ENCODE results near the gene PPP1R2C. TPM values are rescaled to one million over a fixed set of nuclear protein-coding genes. Genes with fewer than 3 reads are reported as not detected.

The PPP1R2C gene
- total RNA-seq, 1 donor: not detected

GRCh38 chrX:42821803-42822443, 44.0 kb upstream of the PPP1R2C start:
- Histone ChIP-seq H3K36me3 (ENCODE audit: insufficient read depth, low read length) (no peaks in the 10 kb centered on the region), H3K4me2 (ENCODE audit: insufficient read depth, low read length) (no peak overlapping the region), H3K79me2 (ENCODE audit: insufficient read depth, low read length) (no peaks in the 10 kb centered on the region), H2AFZ (ENCODE audit: low read length) (no peak overlapping the region), H3K9me3 (ENCODE audit: low read depth, low read length) (no peaks in the 10 kb centered on the region), H4K20me1 (ENCODE audit: insufficient read depth, low read length) (no peaks in the 10 kb centered on the region), H3K4me1 (ENCODE audit: insufficient read depth, low read length) (no peaks in the 10 kb centered on the region), H3K27me3 (ENCODE audit: insufficient read depth, low read length) (no peaks in the 10 kb centered on the region), H3K27ac (ENCODE audit: low read depth, low read length) (no peak overlapping the region), H3K4me3 (ENCODE audit: insufficient read depth, low read length) (no peak overlapping the region)
- no peak for TF ChIP-seq CTCF (IDR thresholded peaks at IDR 0.05; ENCODE audit: extremely low read depth, low read depth, low read length)
- DNase-seq (ENCODE audit: insufficient read length, low spot score, missing footprints): no peak

- Histone ChIP-seq H3K9me3 (ENCODE audit: low read depth, low read length) (no peaks in the 10 kb centered on the region), H3K27me3 (ENCODE audit: insufficient read depth, low read length) (no peaks in the 10 kb centered on the region), H3K4me3 (ENCODE audit: insufficient read depth, low read length) (no peak overlapping the region), H3K4me2 (ENCODE audit: insufficient read depth, low read length) (no peak overlapping the region), H3K36me3 (ENCODE audit: insufficient read depth, low read length) (no peaks in the 10 kb centered on the region), H3K27ac (ENCODE audit: low read depth, low read length) (no peak overlapping the region), H2AFZ (ENCODE audit: low read length) (no peak overlapping the region), H3K4me1 (ENCODE audit: insufficient read depth, low read length) (no peaks in the 10 kb centered on the region), H4K20me1 (ENCODE audit: insufficient read depth, low read length) (no peaks in the 10 kb centered on the region), H3K79me2 (ENCODE audit: insufficient read depth, low read length) (no peaks in the 10 kb centered on the region)
- DNase-seq (ENCODE audit: insufficient read length, low spot score, missing footprints): no peak
- no peak for TF ChIP-seq CTCF (IDR thresholded peaks at IDR 0.05; ENCODE audit: extremely low read depth, low read depth, low read length)
Measured at GRCh38 chrX:42818151-42818921, 40.4 kb upstream of the PPP1R2C start.

- H3K36me3 ChIP-seq (ENCODE audit: insufficient read depth, low read length): no peaks in the 10 kb centered on the region
- H3K9me3 ChIP-seq (ENCODE audit: low read depth, low read length): no peaks in the 10 kb centered on the region
- H3K4me1 ChIP-seq (ENCODE audit: insufficient read depth, low read length): no peaks in the 10 kb centered on the region
- no peak for TF ChIP-seq CTCF (IDR thresholded peaks at IDR 0.05; ENCODE audit: extremely low read depth, low read depth, low read length)
- H4K20me1 ChIP-seq (ENCODE audit: insufficient read depth, low read length): no peaks in the 10 kb centered on the region
- H3K4me2 ChIP-seq (ENCODE audit: insufficient read depth, low read length): no peak overlapping the region
- H3K4me3 ChIP-seq (ENCODE audit: insufficient read depth, low read length): no peak overlapping the region
- H2AFZ ChIP-seq (ENCODE audit: low read length): no peak overlapping the region
- H3K79me2 ChIP-seq (ENCODE audit: insufficient read depth, low read length): no peaks in the 10 kb centered on the region
- DNase-seq (ENCODE audit: insufficient read length, low spot score, missing footprints): no peak
- H3K27me3 ChIP-seq (ENCODE audit: insufficient read depth, low read length): no peaks in the 10 kb centered on the region
- no peak overlapping the region for H3K27ac ChIP-seq (ENCODE audit: low read depth, low read length)
Measured at GRCh38 chrX:42809569-42809968, 31.6 kb upstream of the PPP1R2C start.

GRCh38 chrX:42807393-42807792, 29.4 kb upstream of the PPP1R2C start:
- Histone ChIP-seq H3K4me1 (ENCODE audit: insufficient read depth, low read length) (no peaks in the 10 kb centered on the region), H3K27me3 (ENCODE audit: insufficient read depth, low read length) (no peaks in the 10 kb centered on the region), H3K36me3 (ENCODE audit: insufficient read depth, low read length) (no peaks in the 10 kb centered on the region), H3K79me2 (ENCODE audit: insufficient read depth, low read length) (no peaks in the 10 kb centered on the region), H3K4me2 (ENCODE audit: insufficient read depth, low read length) (no peak overlapping the region), H3K4me3 (ENCODE audit: insufficient read depth, low read length) (no peak overlapping the region), H2AFZ (ENCODE audit: low read length) (no peak overlapping the region), H4K20me1 (ENCODE audit: insufficient read depth, low read length) (no peaks in the 10 kb centered on the region), H3K9me3 (ENCODE audit: low read depth, low read length) (no peaks in the 10 kb centered on the region), H3K27ac (ENCODE audit: low read depth, low read length) (no peak overlapping the region)
- TF ChIP-seq CTCF (IDR thresholded peaks at IDR 0.05; ENCODE audit: extremely low read depth, low read depth, low read length): no peak
- no peak for DNase-seq (ENCODE audit: insufficient read length, low spot score, missing footprints)

All from osteoblast (primary cell).